GM04504 (cell line): ENCODE measurements around the gene PRR35.
"Not testable (repeated sequence)": the region's sequence is repeated elsewhere in the genome, so short reads cannot be mapped to it uniquely, and the experiment has no call there.

Source experiments
- DNase-seq: peaks from one replicate; pipeline ENCODE4 v3.0.0-alpha.2; 2012; ENCODE audit warnings: low read depth

PRR35 gene

GRCh38 chr16:595094-595528, 34.9 kb downstream of the PRR35 start:
- no peak for DNase-seq

- no peak for DNase-seq
These were observed 35.9 kb downstream of the PRR35 start for GRCh38 chr16:595942-596735.

DNA sequence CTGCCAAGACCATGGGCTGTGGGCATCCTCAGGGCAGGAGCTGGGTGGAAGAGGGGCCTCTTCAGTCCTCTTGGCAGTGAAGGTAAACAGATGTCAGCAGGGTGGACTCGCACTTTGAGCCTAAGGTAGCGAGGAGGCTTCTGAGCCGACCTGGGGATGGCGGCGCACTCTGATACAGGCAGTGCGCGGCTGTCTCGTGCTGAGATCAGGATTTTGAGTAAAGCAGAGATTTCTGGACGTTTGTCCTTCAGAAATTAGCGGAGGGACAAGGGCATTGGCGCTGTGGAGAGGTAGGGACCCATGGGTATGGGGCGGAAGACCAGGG, 36.5 kb downstream of the PRR35 start:
- no peak for DNase-seq

DNA sequence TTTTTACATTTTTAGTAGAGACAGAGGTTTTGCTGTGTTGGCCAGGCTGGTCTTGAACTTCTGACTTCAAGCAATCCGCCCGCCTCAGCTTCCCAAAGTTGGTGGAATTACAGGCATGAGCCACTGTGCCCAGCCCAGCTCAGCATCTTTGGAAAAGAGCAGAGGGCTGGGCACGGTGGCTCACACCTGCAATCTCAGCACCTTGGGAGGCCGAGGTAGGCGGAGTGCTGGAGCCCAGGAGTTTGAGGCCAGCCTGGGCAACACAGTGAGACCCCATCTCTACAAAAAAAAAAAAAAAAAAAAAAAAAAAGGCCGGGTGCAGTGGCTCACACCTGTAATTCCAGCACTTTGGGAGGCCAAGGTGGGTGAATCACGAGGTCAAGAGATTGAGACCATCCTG, 37.5 kb downstream of the PRR35 start:
- DNase-seq: not testable (repeated sequence)

DNA sequence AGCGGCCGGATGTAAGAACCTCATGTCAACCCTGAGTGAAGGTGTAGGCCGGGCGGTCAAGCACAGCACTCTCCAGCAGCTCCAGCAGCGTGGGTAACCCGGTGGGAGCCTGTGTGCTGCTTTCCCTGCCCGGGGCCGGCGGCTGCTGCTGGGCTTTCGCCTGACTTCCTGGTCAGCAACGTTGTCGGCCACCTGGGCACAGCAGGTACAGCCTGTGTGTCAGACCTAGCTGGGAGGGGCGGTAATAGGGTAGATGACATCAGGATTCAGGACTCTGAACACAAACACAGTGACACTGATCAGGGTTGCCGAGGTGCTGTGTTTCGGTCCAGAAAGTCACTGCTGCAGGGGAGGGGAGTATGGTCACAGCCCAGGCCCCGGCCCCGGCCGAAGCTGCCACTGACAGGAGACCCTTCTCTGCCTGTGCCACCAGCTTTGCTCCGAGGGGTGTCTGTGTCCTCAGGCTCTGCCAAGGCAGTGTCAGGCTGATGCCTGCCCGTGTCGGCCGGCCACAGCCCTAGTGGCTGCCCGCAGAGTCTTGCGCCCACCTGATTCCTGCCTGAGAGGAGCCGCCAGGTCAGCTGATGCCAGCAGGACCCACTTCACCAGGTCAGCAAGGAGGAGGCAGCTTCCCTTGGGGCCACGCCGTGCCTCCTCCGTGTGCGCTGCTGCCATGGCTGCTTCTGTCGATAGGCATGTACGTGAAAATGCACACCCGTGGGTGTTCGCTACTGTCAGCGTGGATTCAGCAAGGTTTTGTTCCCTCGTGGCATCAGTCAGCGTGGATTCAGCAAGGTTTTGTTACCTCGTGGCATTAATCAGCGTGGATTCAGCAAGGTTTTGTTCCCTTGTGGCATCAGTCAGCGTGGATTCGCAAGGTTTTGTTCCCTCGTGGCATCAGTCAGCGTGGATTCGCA, 38.9 kb downstream of the PRR35 start:
- no peak for DNase-seq

GRCh38 chr16:600781-601180, 40.6 kb downstream of the PRR35 start:
- no peak for DNase-seq

DNA sequence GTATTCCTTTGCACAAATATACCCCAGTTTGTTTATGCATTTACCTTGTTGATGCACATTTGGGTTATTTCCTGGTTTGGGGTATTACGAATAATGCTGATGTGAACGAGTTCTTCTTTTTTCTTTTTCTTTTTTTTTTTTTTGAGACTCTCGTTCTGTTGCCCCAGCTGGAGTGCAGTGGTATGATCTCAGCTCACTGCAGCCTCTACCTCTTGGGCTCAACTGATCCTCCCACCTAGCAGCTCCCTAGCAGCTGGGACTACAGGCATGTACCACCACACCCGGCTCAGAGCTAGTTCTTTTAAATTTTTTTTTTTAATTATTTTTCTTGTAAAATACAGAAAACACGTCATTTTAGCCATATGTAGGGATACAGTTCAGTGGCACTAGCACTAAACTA, 43.7 kb downstream of the PRR35 start:
- no peak for DNase-seq

DNA sequence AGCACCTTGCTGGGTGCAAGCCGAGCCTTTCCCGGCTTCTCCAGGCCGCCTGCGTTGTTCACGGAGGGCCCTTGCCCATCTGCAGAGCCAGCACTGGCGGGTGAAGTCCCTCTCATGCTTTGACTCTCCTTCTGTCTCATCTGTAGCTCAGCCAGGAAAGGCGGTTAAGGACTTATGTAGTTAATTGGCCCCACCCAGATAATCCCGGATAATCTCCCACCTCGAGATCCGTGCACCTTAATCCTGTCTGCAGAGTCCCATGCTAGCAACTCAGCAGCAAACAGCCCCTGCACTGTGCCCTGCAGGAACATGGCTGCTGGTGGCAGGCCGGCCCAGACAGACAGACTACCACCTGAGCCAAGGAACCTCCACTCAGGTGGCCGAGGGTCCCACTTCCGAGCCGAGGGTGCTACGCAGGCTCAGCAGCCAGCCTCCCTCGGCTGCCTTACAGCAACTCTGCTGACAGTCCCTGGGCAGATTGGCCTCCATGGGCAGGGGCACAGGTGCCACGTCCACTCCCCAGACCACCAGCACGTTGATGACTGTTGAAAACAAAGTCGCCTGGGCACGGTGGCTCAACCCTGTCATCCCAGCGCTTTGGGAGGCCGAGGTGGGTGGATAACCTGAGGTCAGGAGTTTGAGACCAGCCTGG, 46.6 kb downstream of the PRR35 start:
- no peak for DNase-seq

DNA sequence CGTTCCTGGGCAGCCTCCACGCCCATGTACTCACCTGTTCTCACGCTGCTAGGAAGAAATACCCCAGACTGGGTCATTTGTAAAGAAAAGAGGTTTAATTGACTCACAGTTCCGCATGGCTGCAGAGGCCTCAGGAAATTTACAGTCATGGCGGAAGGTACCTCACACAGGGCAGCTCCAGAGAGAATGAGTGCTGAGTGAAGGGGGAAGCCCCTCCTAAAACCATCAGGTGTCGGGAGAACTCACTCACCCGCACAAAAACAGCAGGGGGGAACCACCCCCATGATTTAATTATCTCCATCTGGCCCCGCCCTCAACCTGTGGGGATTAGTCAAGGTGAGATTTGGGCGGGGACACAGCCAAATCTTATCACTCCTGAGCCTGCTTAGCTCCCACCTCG, 47.8 kb downstream of the PRR35 start:
- no peak for DNase-seq

GRCh38 chr16:609316-609715, 49.1 kb downstream of the PRR35 start:
- DNase-seq: no peak

DNA sequence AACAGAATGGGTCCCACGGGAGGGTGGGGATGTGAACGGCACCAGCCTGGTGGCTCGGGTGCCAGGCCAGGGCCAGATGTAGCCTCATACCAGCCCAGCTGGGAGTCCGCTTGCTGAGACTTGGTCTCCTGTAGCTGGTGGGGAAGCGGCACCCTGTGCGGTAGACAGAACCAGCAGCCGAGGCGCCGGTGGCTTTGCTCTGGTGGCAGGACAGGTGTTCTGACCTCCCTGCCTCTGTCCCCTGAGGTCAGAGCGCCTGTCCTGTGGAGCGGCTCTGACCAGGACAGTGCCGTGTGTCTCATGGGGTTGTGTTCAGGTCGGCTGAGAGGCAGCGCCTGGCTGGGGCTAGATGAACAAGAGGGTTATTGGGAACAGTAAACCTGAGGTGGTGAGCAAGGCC, 49.8 kb downstream of the PRR35 start:
- DNase-seq: no peak

- no peak for DNase-seq
These were observed 50.6 kb downstream of the PRR35 start for GRCh38 chr16:610513-611381.

DNA sequence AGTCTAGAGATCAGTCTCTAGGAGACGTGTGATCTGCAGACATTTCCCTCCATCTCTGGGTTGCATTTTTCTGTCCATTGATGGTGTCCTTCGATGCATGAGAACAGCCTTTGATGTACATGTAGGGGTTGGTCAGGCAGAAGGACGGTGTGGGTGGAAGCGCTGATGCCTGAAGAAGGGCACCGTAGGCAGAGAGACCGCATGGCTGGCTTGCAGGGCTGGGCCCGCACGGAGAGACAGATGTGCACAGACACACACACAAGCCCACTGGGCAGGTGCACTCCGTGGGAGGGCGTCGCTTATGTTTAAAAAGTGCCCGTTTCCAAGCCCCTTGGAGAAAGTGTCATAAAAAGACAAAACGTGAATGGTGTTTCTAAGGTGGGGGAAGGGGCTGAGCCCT, 54.9 kb downstream of the PRR35 start:
- no peak for DNase-seq
